ENCODE measurements around the gene USP6NL.

GRCh38 chr10:11563936-11564335 lies 47.5 kb downstream of the USP6NL start:
- TF ChIP-seq SALL2 (CRISPR knock-in tag; IDR thresholded peaks at IDR 0.05) (no peak), NR3C1 (CRISPR knock-in tag; IDR thresholded peaks at IDR 0.05) (no peak), PRDM4 (CRISPR knock-in tag; IDR thresholded peaks at IDR 0.05; ENCODE audit: borderline replicate concordance) (no peak), MXD1 (CRISPR knock-in tag; IDR thresholded peaks at IDR 0.05) (no peak), CTCF (CRISPR knock-in tag; IDR thresholded peaks at IDR 0.05) (no peak), RFXANK (CRISPR knock-in tag; IDR thresholded peaks at IDR 0.05) (no peak), BRF2 (CRISPR knock-in tag; IDR thresholded peaks at IDR 0.05) (no peak), U2AF1 (optimal IDR thresholded peaks at IDR 0.05; ENCODE audit: low read depth, low read length) (no peak), KDM1A (CRISPR knock-in tag; IDR thresholded peaks at IDR 0.05) (no peak), ZBTB2 (CRISPR knock-in tag; IDR thresholded peaks at IDR 0.05; ENCODE audit: low read depth) (no peak), POLR2A (IDR thresholded peaks at IDR 0.05; ENCODE audit: insufficient read depth in 1 of 2, low read depth in 2 of 2, low read length in 2 of 2) (no peak), ZNF234 (CRISPR knock-in tag; conservative IDR thresholded peaks at IDR 0.05) (no peak)
- TF ChIP-seq, protein P1, sequence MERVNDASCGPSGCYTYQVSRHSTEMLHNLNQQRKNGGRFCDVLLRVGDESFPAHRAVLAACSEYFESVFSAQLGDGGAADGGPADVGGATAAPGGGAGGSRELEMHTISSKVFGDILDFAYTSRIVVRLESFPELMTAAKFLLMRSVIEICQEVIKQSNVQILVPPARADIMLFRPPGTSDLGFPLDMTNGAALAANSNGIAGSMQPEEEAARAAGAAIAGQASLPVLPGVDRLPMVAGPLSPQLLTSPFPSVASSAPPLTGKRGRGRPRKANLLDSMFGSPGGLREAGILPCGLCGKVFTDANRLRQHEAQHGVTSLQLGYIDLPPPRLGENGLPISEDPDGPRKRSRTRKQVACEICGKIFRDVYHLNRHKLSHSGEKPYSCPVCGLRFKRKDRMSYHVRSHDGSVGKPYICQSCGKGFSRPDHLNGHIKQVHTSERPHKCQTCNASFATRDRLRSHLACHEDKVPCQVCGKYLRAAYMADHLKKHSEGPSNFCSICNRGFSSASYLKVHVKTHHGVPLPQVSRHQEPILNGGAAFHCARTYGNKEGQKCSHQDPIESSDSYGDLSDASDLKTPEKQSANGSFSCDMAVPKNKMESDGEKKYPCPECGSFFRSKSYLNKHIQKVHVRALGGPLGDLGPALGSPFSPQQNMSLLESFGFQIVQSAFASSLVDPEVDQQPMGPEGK (CRISPR knock-in tag; IDR thresholded peaks at IDR 0.05) = no peak

Measured in HepG2 (cell line).